Kidney (tissue), 22 donors: ENCODE measurements around the gene ZNF358. TPM values are rescaled to one million over a fixed set of nuclear protein-coding genes. Genes with fewer than 3 reads are reported as not detected.
A peak's percentile ranks its signal among the peaks of the same experiment; 100 is the strongest.

ENCODE experiments used
- DNase-seq, 5 donors: peaks; one replicate each; pipeline ENCODE4 v3.0.0-alpha.2; 2013 to 2020
- FAIRE-seq: peaks from 2 replicates; lab custom pipeline; 2012; peaks lifted over from hg19 to GRCh38; lab: Jason Lieb, UNC
- H3K27ac ChIP-seq, 2 donors: one replicate each; pipeline ENCODE4 v1.7.0; 2013; ENCODE audit warnings: low read depth in 2 of 2, low read length in 2 of 2, inconsistent platforms in 1 of 2
- H3K27me3 ChIP-seq: one replicate; pipeline ENCODE4 v1.7.1; 2013; ENCODE audit warnings: low read length, inconsistent platforms; ENCODE audit not compliant: control insufficient read depth, insufficient read depth
- H3K36me3 ChIP-seq, 3 donors: one replicate each; pipeline versions ENCODE4 v1.7.0 to v1.7.1; 2013; ENCODE audit warnings: low read length in 3 of 3, control low read depth in 1 of 3, inconsistent platforms in 1 of 3; ENCODE audit not compliant: insufficient read depth in 3 of 3, control insufficient read depth in 2 of 3
- H3K4me1 ChIP-seq, 3 donors: one replicate each; pipeline versions ENCODE4 v1.7.0 to v1.7.1; 2013; ENCODE audit warnings: low read length in 3 of 3, inconsistent platforms in 1 of 3, low read depth in 1 of 3; ENCODE audit not compliant: control insufficient read depth in 2 of 3, insufficient read depth in 2 of 3
- H3K4me3 ChIP-seq, 3 donors: one replicate each; pipeline versions ENCODE4 v1.7.0 to v1.8.1; 2013; ENCODE audit warnings: low read length in 3 of 3, control low read depth in 1 of 3, inconsistent platforms in 1 of 3
- H3K9ac ChIP-seq, 3 donors: one replicate each; pipeline versions ENCODE4 v1.7.0 to v1.7.1; 2013; ENCODE audit warnings: low read length in 3 of 3, control low read depth in 1 of 3, inconsistent platforms in 1 of 3
- H3K9me3 ChIP-seq, 3 donors: one replicate each; pipeline versions ENCODE4 v1.7.0 to v1.7.1; 2013; ENCODE audit warnings: low read length in 3 of 3, control low read depth in 1 of 3, inconsistent platforms in 1 of 3; ENCODE audit not compliant: control insufficient read depth in 2 of 3, insufficient read depth in 1 of 3
- CTCF ChIP-seq: IDR thresholded peaks from 3 replicates; pipeline ENCODE4 v1.5.1; 2012; ENCODE audit warnings: mild to moderate bottlenecking, moderate library complexity, borderline replicate concordance; ENCODE audit not compliant: insufficient read depth; ENCODE audit errors: extremely low read depth
- intact Hi-C: fragments of 100-400 bp; cut with DNase I; formaldehyde crosslinking; loops from one replicate; pipeline ENCODE4 v1.11.1; 2022
- long read RNA-seq, 10 donors: library from polyadenylated mRNA in 1 of 10; unstranded in 1 of 10; transcript quantifications; one replicate each; pipeline ENCODE4 v2.0.0 and lab custom pipeline, GENCODE V29; 2021 to 2026
- polyA plus RNA-seq: library from polyadenylated mRNA; stranded (reverse); fragments of 350-450 nt; fragmentation: Illumina TruSeq; extraction: RNeasy Lipid Tissue Mini Kit (QIAGEN cat#74804); gene quantifications from one replicate; pipeline ENCODE4 v1.2.3, GENCODE V29; 2014; ENCODE audit warnings: low read depth, low replicate concordance; ENCODE audit not compliant: insufficient read depth
- total RNA-seq: library from RNA; stranded (reverse); fragmentation: NEBNext Ultra II Directional; extraction: Animal tissue kit (Norgen Biotek cat#: 25700); gene quantifications from one replicate; pipeline ENCODE4 v1.2.1, GENCODE V29; 2021
- donor health status: control.
- donor health status: control.
- donor health status: control.
- donor health status: control.
- donor health status: control.
- donor health status: DM: yes; HTN: yes; CAD: no.
- donor health status: Normal renal cell carcinoma (clear cell type).

Gene ZNF358
- total RNA-seq (39.1 TPM), polyA plus RNA-seq (79.1 TPM)
- long read RNA-seq, donor 1, transcript ZNF358-202 (2 exons, 1,954 nt), result major isoform, 20 of 20 reads
- long read RNA-seq, donor 1, partial matches to known transcripts, result 0 of 20 reads
- long read RNA-seq, donor 1, other reads (novel, unspliced or antisense), result 0 of 20 reads
- long read RNA-seq, donor 2, transcript ZNF358-202 (2 exons, 1,954 nt), result major isoform, 23 of 31 reads
- long read RNA-seq, donor 2, partial matches to known transcripts, result 8 of 31 reads
- long read RNA-seq, donor 2, other reads (novel, unspliced or antisense), result 0 of 31 reads
- long read RNA-seq, donor 3, transcript ZNF358-202 (2 exons, 1,954 nt), result major isoform, 45 of 45 reads
- long read RNA-seq, donor 3, partial matches to known transcripts, result 0 of 45 reads
- long read RNA-seq, donor 3, other reads (novel, unspliced or antisense), result 0 of 45 reads
- long read RNA-seq, donor 4, transcript ZNF358-202 (2 exons, 1,954 nt), result major isoform, 35 of 35 reads
- long read RNA-seq, donor 4, partial matches to known transcripts, result 0 of 35 reads
- long read RNA-seq, donor 4, other reads (novel, unspliced or antisense), result 0 of 35 reads
- long read RNA-seq, donor 5, result 0 reads
- long read RNA-seq, donor 6, transcript ZNF358-202 (2 exons, 1,954 nt), result major isoform, 43 of 43 reads
- long read RNA-seq, donor 6, partial matches to known transcripts, result 0 of 43 reads
- long read RNA-seq, donor 6, other reads (novel, unspliced or antisense), result 0 of 43 reads
- long read RNA-seq, donor 7, transcript ZNF358-202 (2 exons, 1,954 nt), result major isoform, 5 of 26 reads
- long read RNA-seq, donor 7, partial matches to known transcripts, result 20 of 26 reads
- long read RNA-seq, donor 7, other reads (novel, unspliced or antisense), result 1 of 26 reads
- long read RNA-seq, donor 8, transcript ZNF358-202 (2 exons, 1,954 nt), result major isoform, 27 of 45 reads
- long read RNA-seq, donor 8, partial matches to known transcripts, result 18 of 45 reads
- long read RNA-seq, donor 8, other reads (novel, unspliced or antisense), result 0 of 45 reads
- long read RNA-seq, donor 9, transcript ZNF358-202 (2 exons, 1,954 nt), result major isoform, 21 of 21 reads
- long read RNA-seq, donor 9, partial matches to known transcripts, result 0 of 21 reads
- long read RNA-seq, donor 9, other reads (novel, unspliced or antisense), result 0 of 21 reads
- long read RNA-seq, donor 10, transcript ZNF358-202 (2 exons, 1,954 nt), result major isoform, 36 of 36 reads
- long read RNA-seq, donor 10, partial matches to known transcripts, result 0 of 36 reads
- long read RNA-seq, donor 10, other reads (novel, unspliced or antisense), result 0 of 36 reads

GRCh38 chr19:7515645-7516151, at the start of gene ZNF358:
Gene ZNF358 (plus strand): TSS chr19:7516103. CDS start chr19:7519243, 3,140 bp downstream.
- Histone ChIP-seq H3K36me3 (no peaks in the 10 kb centered on the region), H3K4me3 (peak within 1 kb of the TSS; percentile 63 to 83 (median 65)), H3K9me3 (no peaks in the 10 kb centered on the region), H3K27me3 (no peaks in the 10 kb centered on the region), H3K9ac (peak within 1 kb of the TSS; percentile 37 to 76 (median 74)), H3K4me1 (peaks cover 0 to 9% (median 4%) of the 10 kb centered on the region in 3 donors), H3K27ac (peak within 1 kb of the TSS; percentile 60 to 78)
- intact Hi-C loops, result no loop called here
- no peak for TF ChIP-seq CTCF
- DNase-seq (peak; percentile 78 to 92 (median 88)), FAIRE-seq (no peak)

DNA sequence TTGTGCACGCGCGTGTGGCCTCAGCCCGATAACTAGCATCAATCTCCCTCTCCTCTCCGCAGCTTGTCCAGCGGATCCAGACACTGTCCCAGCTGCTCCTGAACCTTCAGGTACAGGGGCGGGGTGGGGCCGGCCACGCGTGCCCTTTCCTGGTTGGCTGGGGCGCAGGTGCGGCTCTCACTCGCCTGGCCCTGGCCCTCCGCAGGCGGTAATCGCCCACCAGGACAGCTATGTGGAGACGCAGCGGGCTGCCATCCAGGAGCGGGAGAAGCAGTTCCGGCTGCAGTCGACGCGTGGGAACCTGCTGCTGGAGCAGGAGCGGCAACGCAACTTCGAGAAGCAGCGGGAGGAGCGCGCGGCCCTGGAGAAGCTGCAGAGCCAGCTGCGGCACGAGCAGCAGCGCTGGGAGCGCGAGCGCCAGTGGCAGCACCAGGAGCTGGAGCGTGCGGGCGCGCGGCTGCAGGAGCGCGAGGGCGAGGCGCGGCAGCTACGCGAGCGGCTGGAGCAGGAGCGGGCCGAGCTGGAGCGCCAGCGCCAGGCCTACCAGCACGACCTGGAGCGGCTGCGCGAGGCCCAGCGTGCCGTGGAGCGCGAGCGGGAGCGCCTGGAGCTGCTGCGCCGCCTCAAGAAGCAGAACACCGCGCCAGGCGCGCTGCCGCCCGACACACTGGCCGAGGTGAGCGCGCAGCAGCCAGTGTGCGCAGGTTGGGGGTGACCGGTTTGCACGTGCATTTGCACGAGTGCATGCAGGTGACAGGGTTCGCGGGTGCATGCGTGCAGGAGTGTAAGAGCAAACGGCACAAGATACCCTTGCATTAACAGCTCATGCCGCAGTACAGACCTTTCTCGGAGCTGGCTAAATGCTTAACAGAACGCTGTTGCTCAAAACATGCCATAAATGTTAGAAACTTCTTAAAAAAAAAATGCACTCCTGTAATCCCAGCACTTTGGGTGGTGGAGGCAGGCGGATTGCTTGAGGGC, 48.6 kb upstream of the ZNF358 start:
- no peak for TF ChIP-seq CTCF
- intact Hi-C loops, result no loop called here

More for the DNA sequence above, 48.6 kb upstream of the ZNF358 start:
- Histone ChIP-seq H3K4me1 (no peaks in the 10 kb centered on the region), H3K27ac (no peak overlapping the region), H3K9me3 (no peaks in the 10 kb centered on the region), H3K36me3 (peaks cover 0 to 33% (median 14%) of the 10 kb centered on the region in 3 donors), H3K27me3 (no peaks in the 10 kb centered on the region), H3K9ac (no peak overlapping the region), H3K4me3 (no peak overlapping the region)
- DNase-seq (no peak), FAIRE-seq (no peak)
